ENCODE results near the gene UMAD1. TPM values are rescaled to one million over a fixed set of nuclear protein-coding genes. Genes with fewer than 3 reads are reported as not detected.

UMAD1 gene
- 9.9 TPM for polyA plus RNA-seq (2013, experiment 1 of 2)
- polyA plus RNA-seq (2013, experiment 2 of 2), result 10.6 TPM

- Histone ChIP-seq H3K36me3 (ENCODE audit: control insufficient read depth, insufficient read depth, low read length) (no peaks in the 10 kb centered on the region), H4K8ac (ENCODE audit: low read depth, low read length) (no peak within 1 kb of the TSS), H3K56ac (ENCODE audit: low read length) (peak within 1 kb of the TSS; percentile 99), H3K4ac (ENCODE audit: low read depth, low read length) (peak within 1 kb of the TSS; percentile 17), H3K9ac (ENCODE audit: low read length) (peak within 1 kb of the TSS; percentile 93), H3K18ac (ENCODE audit: low read length) (no peak within 1 kb of the TSS), H3K4me1 (ENCODE audit: control insufficient read depth, low read depth, low read length) (no peaks in the 10 kb centered on the region), H2BK5ac (ENCODE audit: low read length) (peak within 1 kb of the TSS; percentile 70), H3K27ac (ENCODE audit: low read depth, low read length) (peak within 1 kb of the TSS; percentile 77), H2BK120ac (ENCODE audit: low read depth, low read length) (no peak within 1 kb of the TSS), H2AK5ac (ENCODE audit: low read length) (no peak within 1 kb of the TSS), H3K79me1 (ENCODE audit: low read length) (peaks cover 2% of the 10 kb centered on the region), H3K79me2 (ENCODE audit: control insufficient read depth, insufficient read depth, low read length) (peaks cover 2% of the 10 kb centered on the region), H3K23ac (ENCODE audit: low read length) (no peak within 1 kb of the TSS), H3K4me3 (ENCODE audit: low read length) (peak within 1 kb of the TSS; percentile 97), H4K5ac (ENCODE audit: low read length) (no peak within 1 kb of the TSS), H3K4me2 (ENCODE audit: low read length) (peak within 1 kb of the TSS; percentile 89), H2BK15ac (replicated peaks; ENCODE audit: low read depth) (no peak within 1 kb of the TSS), H3K27me3 (ENCODE audit: insufficient read depth, low read length, poor library complexity) (no peaks in the 10 kb centered on the region)
- DNase-seq, result peak; percentile 100
- no CpG with 5 or more reads among the region's 68 CpGs for WGBS (ENCODE audit: extremely low coverage, insufficient coverage, low lambda C conversion rate)
Observed at GRCh38 chr7:7640221-7641128, at the start of gene UMAD1. Gene UMAD1 (plus strand): TSS chr7:7640752. CDS start chr7:7673372, 32,620 bp downstream.

- DNase-seq, result no peak
- H3K36me3 ChIP-seq (ENCODE audit: control insufficient read depth, insufficient read depth, low read length), result no peaks in the 10 kb centered on the region
- no peak overlapping the region for H3K4me3 ChIP-seq (ENCODE audit: low read length)
Observed at GRCh38 chr7:7595451-7595850, 45.1 kb upstream of the UMAD1 start.

GRCh38 chr7:7596176-7596575, 44.4 kb upstream of the UMAD1 start:
- Histone ChIP-seq H2AK5ac (ENCODE audit: low read length) (no peak overlapping the region), H4K5ac (ENCODE audit: low read length) (no peak overlapping the region), H2BK5ac (ENCODE audit: low read length) (no peak overlapping the region), H2BK120ac (ENCODE audit: low read depth, low read length) (no peak overlapping the region), H3K4me2 (ENCODE audit: low read length) (no peak overlapping the region), H4K8ac (ENCODE audit: low read depth, low read length) (no peak overlapping the region), H3K18ac (ENCODE audit: low read length) (no peak overlapping the region), H3K4me3 (ENCODE audit: low read length) (no peak overlapping the region), H3K27ac (ENCODE audit: low read depth, low read length) (no peak overlapping the region), H2BK15ac (replicated peaks; ENCODE audit: low read depth) (no peak overlapping the region), H3K4ac (ENCODE audit: low read depth, low read length) (no peak overlapping the region), H3K27me3 (ENCODE audit: insufficient read depth, low read length, poor library complexity) (no peaks in the 10 kb centered on the region), H3K9ac (ENCODE audit: low read length) (no peak overlapping the region), H3K36me3 (ENCODE audit: control insufficient read depth, insufficient read depth, low read length) (no peaks in the 10 kb centered on the region), H3K79me1 (ENCODE audit: low read length) (no peaks in the 10 kb centered on the region), H3K79me2 (ENCODE audit: control insufficient read depth, insufficient read depth, low read length) (no peaks in the 10 kb centered on the region), H3K56ac (ENCODE audit: low read length) (no peak overlapping the region), H3K4me1 (ENCODE audit: control insufficient read depth, low read depth, low read length) (no peaks in the 10 kb centered on the region), H3K23ac (ENCODE audit: low read length) (no peak overlapping the region)
- 100% methylated on average over 1 of the region's 5 CpGs for WGBS (ENCODE audit: extremely low coverage, insufficient coverage, low lambda C conversion rate)
- no peak for DNase-seq

More at GRCh38 chr7:7595451-7595850, 45.1 kb upstream of the UMAD1 start:
- Histone ChIP-seq H2BK5ac (ENCODE audit: low read length) (no peak overlapping the region), H3K9ac (ENCODE audit: low read length) (no peak overlapping the region), H3K27ac (ENCODE audit: low read depth, low read length) (no peak overlapping the region), H3K4ac (ENCODE audit: low read depth, low read length) (no peak overlapping the region), H2BK120ac (ENCODE audit: low read depth, low read length) (no peak overlapping the region), H2AK5ac (ENCODE audit: low read length) (no peak overlapping the region), H2BK15ac (replicated peaks; ENCODE audit: low read depth) (no peak overlapping the region), H3K23ac (ENCODE audit: low read length) (no peak overlapping the region), H3K79me2 (ENCODE audit: control insufficient read depth, insufficient read depth, low read length) (no peaks in the 10 kb centered on the region), H3K18ac (ENCODE audit: low read length) (no peak overlapping the region), H3K4me2 (ENCODE audit: low read length) (no peak overlapping the region), H3K4me1 (ENCODE audit: control insufficient read depth, low read depth, low read length) (no peaks in the 10 kb centered on the region), H3K79me1 (ENCODE audit: low read length) (no peaks in the 10 kb centered on the region), H4K8ac (ENCODE audit: low read depth, low read length) (no peak overlapping the region), H4K5ac (ENCODE audit: low read length) (no peak overlapping the region), H3K56ac (ENCODE audit: low read length) (no peak overlapping the region), H3K27me3 (ENCODE audit: insufficient read depth, low read length, poor library complexity) (no peaks in the 10 kb centered on the region)
- WGBS (ENCODE audit: extremely low coverage, insufficient coverage, low lambda C conversion rate), result no CpG with 5 or more reads among the region's 1 CpG

- no peak overlapping the region for H3K4me3 ChIP-seq (ENCODE audit: low read length)
- no peak overlapping the region for H3K18ac ChIP-seq (ENCODE audit: low read length)
- H2AK5ac ChIP-seq (ENCODE audit: low read length), result no peak overlapping the region
- H2BK5ac ChIP-seq (ENCODE audit: low read length), result no peak overlapping the region
- no peak overlapping the region for H3K9ac ChIP-seq (ENCODE audit: low read length)
- DNase-seq, result no peak
- peaks cover 3% of the 10 kb centered on the region for H3K36me3 ChIP-seq (ENCODE audit: control insufficient read depth, insufficient read depth, low read length)
- H4K5ac ChIP-seq (ENCODE audit: low read length), result no peak overlapping the region
- H3K79me2 ChIP-seq (ENCODE audit: control insufficient read depth, insufficient read depth, low read length), result no peaks in the 10 kb centered on the region
- H3K4me2 ChIP-seq (ENCODE audit: low read length), result no peak overlapping the region
- H3K56ac ChIP-seq (ENCODE audit: low read length), result no peak overlapping the region
- no peak overlapping the region for H4K8ac ChIP-seq (ENCODE audit: low read depth, low read length)
- H2BK15ac ChIP-seq (replicated peaks; ENCODE audit: low read depth), result no peak overlapping the region
- no CpG with 5 or more reads among the region's 3 CpGs for WGBS (ENCODE audit: extremely low coverage, insufficient coverage, low lambda C conversion rate)
- no peaks in the 10 kb centered on the region for H3K27me3 ChIP-seq (ENCODE audit: insufficient read depth, low read length, poor library complexity)
- H3K4ac ChIP-seq (ENCODE audit: low read depth, low read length), result no peak overlapping the region
- no peak overlapping the region for H3K27ac ChIP-seq (ENCODE audit: low read depth, low read length)
- no peaks in the 10 kb centered on the region for H3K4me1 ChIP-seq (ENCODE audit: control insufficient read depth, low read depth, low read length)
- H3K79me1 ChIP-seq (ENCODE audit: low read length), result no peaks in the 10 kb centered on the region
- no peak overlapping the region for H2BK120ac ChIP-seq (ENCODE audit: low read depth, low read length)
- no peak overlapping the region for H3K23ac ChIP-seq (ENCODE audit: low read length)
Observed at GRCh38 chr7:7607010-7607409, 33.5 kb upstream of the UMAD1 start.

- Histone ChIP-seq H3K27ac (ENCODE audit: low read depth, low read length) (no peak overlapping the region), H3K79me2 (ENCODE audit: control insufficient read depth, insufficient read depth, low read length) (no peaks in the 10 kb centered on the region), H3K9ac (ENCODE audit: low read length) (no peak overlapping the region), H3K4me3 (ENCODE audit: low read length) (no peak overlapping the region), H3K79me1 (ENCODE audit: low read length) (no peaks in the 10 kb centered on the region), H2BK15ac (replicated peaks; ENCODE audit: low read depth) (no peak overlapping the region), H2BK5ac (ENCODE audit: low read length) (no peak overlapping the region), H4K5ac (ENCODE audit: low read length) (no peak overlapping the region), H3K4me2 (ENCODE audit: low read length) (no peak overlapping the region), H3K23ac (ENCODE audit: low read length) (no peak overlapping the region), H4K8ac (ENCODE audit: low read depth, low read length) (no peak overlapping the region), H2AK5ac (ENCODE audit: low read length) (no peak overlapping the region), H3K36me3 (ENCODE audit: control insufficient read depth, insufficient read depth, low read length) (peaks cover 3% of the 10 kb centered on the region), H3K56ac (ENCODE audit: low read length) (no peak overlapping the region), H3K27me3 (ENCODE audit: insufficient read depth, low read length, poor library complexity) (no peaks in the 10 kb centered on the region), H3K4me1 (ENCODE audit: control insufficient read depth, low read depth, low read length) (no peaks in the 10 kb centered on the region), H3K18ac (ENCODE audit: low read length) (no peak overlapping the region), H2BK120ac (ENCODE audit: low read depth, low read length) (no peak overlapping the region), H3K4ac (ENCODE audit: low read depth, low read length) (no peak overlapping the region)
- no CpG with 5 or more reads among the region's 2 CpGs for WGBS (ENCODE audit: extremely low coverage, insufficient coverage, low lambda C conversion rate)
- DNase-seq, result no peak
Observed at GRCh38 chr7:7609330-7609729, 31.2 kb upstream of the UMAD1 start.
